Fibroblast of lung (primary cell): ENCODE data around the gene RAI1. TPM values are rescaled to one million over a fixed set of nuclear protein-coding genes. Genes with fewer than 3 reads are reported as not detected.

ENCODE experiments used
- DNase-seq, 2 donors: peaks; one replicate each; pipeline versions ENCODE4 v3.0.0 to v3.0.0-alpha.2; 2010; ENCODE audit warnings: low read depth in 2 of 2
- H2AFZ ChIP-seq: 2 replicates; pipeline ENCODE4 v1.5.1; 2012; ENCODE audit warnings: low read length, control low read depth, inconsistent platforms
- H3K27ac ChIP-seq: 2 replicates; pipeline ENCODE4 v1.5.1; 2011; ENCODE audit warnings: low read length, control low read depth; ENCODE audit not compliant: insufficient read depth
- H3K27me3 ChIP-seq: 2 replicates; pipeline ENCODE4 v1.5.1; 2011; ENCODE audit warnings: mild to moderate bottlenecking, low read length; ENCODE audit not compliant: control insufficient read depth, insufficient read depth
- H3K36me3 ChIP-seq: 2 replicates; pipeline ENCODE4 v1.5.1; 2011; ENCODE audit warnings: low read length; ENCODE audit not compliant: control insufficient read depth, insufficient read depth
- H3K4me1 ChIP-seq: 2 replicates; pipeline ENCODE4 v1.5.1; 2011; ENCODE audit warnings: low read length; ENCODE audit not compliant: control insufficient read depth, insufficient read depth; ENCODE audit errors: extremely low read depth
- H3K4me2 ChIP-seq: 2 replicates; pipeline ENCODE4 v1.5.1; 2011; ENCODE audit warnings: low read length, control low read depth; ENCODE audit not compliant: insufficient read depth; ENCODE audit errors: extremely low read depth
- H3K4me3 ChIP-seq, 4 experiments: fragments of 200-600 bp in 1 of 4; sonication (generic) in 1 of 4; replicated peaks in 1 of 4; 2 replicates each; pipeline ENCODE4 v1.5.1; 2011 to 2016; ENCODE audit warnings: low read length in 4 of 4, low read depth in 3 of 4, mild to moderate bottlenecking in 3 of 4, control low read depth in 2 of 4, inconsistent platforms in 1 of 4, mixed read lengths in 1 of 4; ENCODE audit not compliant: insufficient read depth in 1 of 4; ENCODE audit errors: control extremely low read depth in 1 of 4
- H3K79me2 ChIP-seq: 2 replicates; pipeline ENCODE4 v1.5.1; 2012; ENCODE audit warnings: mild to moderate bottlenecking, low read length, inconsistent platforms; ENCODE audit not compliant: control insufficient read depth, insufficient read depth
- H3K9ac ChIP-seq: 2 replicates; pipeline ENCODE4 v1.5.1; 2011; ENCODE audit warnings: mild to moderate bottlenecking, low read length, control low read depth; ENCODE audit not compliant: insufficient read depth
- H3K9me3 ChIP-seq: 2 replicates; pipeline ENCODE4 v1.5.1; 2012; ENCODE audit warnings: low read depth, low read length; ENCODE audit not compliant: control insufficient read depth, insufficient read depth
- H4K20me1 ChIP-seq: 2 replicates; pipeline ENCODE4 v1.5.1; 2011; ENCODE audit warnings: low read length; ENCODE audit not compliant: control insufficient read depth, insufficient read depth; ENCODE audit errors: extremely low read depth
- CTCF ChIP-seq, 2 donors: IDR thresholded peaks in 1 of 2; conservative IDR thresholded peaks in 1 of 2; 1 replicate in 1 of 2; 2 replicates in 1 of 2; pipeline ENCODE4 v1.5.1; 2011 to 2012; ENCODE audit warnings: low read length in 2 of 2, control low read depth in 1 of 2, inconsistent platforms in 1 of 2, low read depth in 1 of 2, mild to moderate bottlenecking in 1 of 2
- EZH2 ChIP-seq: IDR thresholded peaks from 2 replicates; pipeline ENCODE4 v1.5.1; 2012; ENCODE audit warnings: low read length, control low read depth, mild to moderate bottlenecking; ENCODE audit errors: missing control alignments
- polyA plus RNA-seq, 2 donors: library from polyadenylated mRNA; depleted of rRNA in 1 of 2; stranded (reverse) in 1 of 2; unstranded in 1 of 2; fragments of >200 nt; gene quantifications; 2 replicates each; pipeline ENCODE4 v1.2.1, GENCODE V29; 2011 to 2012; ENCODE audit warnings: missing spikeins in 1 of 2
- total RNA-seq: library from RNA; depleted of rRNA; stranded (reverse); fragments of >200 nt; gene quantifications from 2 replicates; pipeline ENCODE4 v1.2.1, GENCODE V29; 2014

Gene RAI1
- total and polyA plus RNA-seq, 2 donors (not counting 1 experiment from before 2014, with no cell fraction given): 2.1 to 6.6 TPM

GRCh38 chr17:17810895-17811248 lies 129.6 kb downstream of the RAI1 start:
- peaks cover 31% of the 10 kb centered on the region for H3K36me3 ChIP-seq
- H3K4me3 ChIP-seq: no peak overlapping the region
- H3K9ac ChIP-seq: no peak overlapping the region
- no peaks in the 10 kb centered on the region for H3K27me3 ChIP-seq
- peaks cover 8% of the 10 kb centered on the region for H3K4me1 ChIP-seq
- H3K27ac ChIP-seq: no peak overlapping the region
- no peak overlapping the region for H3K4me2 ChIP-seq
- no peaks in the 10 kb centered on the region for H4K20me1 ChIP-seq
- H3K9me3 ChIP-seq: no peaks in the 10 kb centered on the region
- no peak for DNase-seq
- H3K79me2 ChIP-seq: no peaks in the 10 kb centered on the region
- TF ChIP-seq EZH2: no peak
- no peak for TF ChIP-seq CTCF (conservative IDR thresholded peaks at IDR 0.05 in 1 of 2, IDR thresholded peaks at IDR 0.05 in 1 of 2; ENCODE audit: low read depth in 1 of 2, low read length in 2 of 2)
- H2AFZ ChIP-seq: no peak overlapping the region

GRCh38 chr17:17811381-17812210 lies 130.3 kb downstream of the RAI1 start:
- Histone ChIP-seq H4K20me1 (no peaks in the 10 kb centered on the region), H3K9ac (no peak overlapping the region), H3K4me3 (no peak overlapping the region), H3K36me3 (peaks cover 34% of the 10 kb centered on the region), H3K9me3 (no peaks in the 10 kb centered on the region), H3K4me1 (peaks cover 8% of the 10 kb centered on the region), H3K4me2 (peak overlapping the region; percentile 25), H3K79me2 (no peaks in the 10 kb centered on the region), H3K27me3 (no peaks in the 10 kb centered on the region), H3K27ac (no peak overlapping the region), H2AFZ (no peak overlapping the region)
- no peak for TF ChIP-seq EZH2
- TF ChIP-seq CTCF (conservative IDR thresholded peaks at IDR 0.05 in 1 of 2, IDR thresholded peaks at IDR 0.05 in 1 of 2; ENCODE audit: low read depth in 1 of 2, low read length in 2 of 2): no peak
- peak in 1 of 2 donors; percentile 55 for DNase-seq

- peak; percentile 87 to 94 for TF ChIP-seq CTCF (conservative IDR thresholded peaks at IDR 0.05 in 1 of 2, IDR thresholded peaks at IDR 0.05 in 1 of 2; ENCODE audit: low read depth in 1 of 2, low read length in 2 of 2)
- no peak for TF ChIP-seq EZH2
- Histone ChIP-seq H3K4me3 (no peak overlapping the region), H3K9ac (no peak overlapping the region), H3K27me3 (no peaks in the 10 kb centered on the region), H2AFZ (no peak overlapping the region), H3K9me3 (no peaks in the 10 kb centered on the region), H4K20me1 (no peaks in the 10 kb centered on the region), H3K27ac (no peak overlapping the region), H3K79me2 (no peaks in the 10 kb centered on the region), H3K4me1 (peaks cover 8% of the 10 kb centered on the region), H3K36me3 (peaks cover 38% of the 10 kb centered on the region), H3K4me2 (no peak overlapping the region)
- DNase-seq: peak; percentile 52 to 67
Measured at GRCh38 chr17:17812211-17813054, 131.2 kb downstream of the RAI1 start.
